ENCODE data around the gene SLC16A13.

GRCh38 chr17:7003745-7004144 lies 32.1 kb upstream of the SLC16A13 start:
- TF ChIP-seq SUZ12 (IDR thresholded peaks at IDR 0.05) (no peak), ELF4 (IDR thresholded peaks at IDR 0.05) (no peak), LEF1 (IDR thresholded peaks at IDR 0.05; ENCODE audit: borderline replicate concordance) (no peak), FOXM1 (IDR thresholded peaks at IDR 0.05; ENCODE audit: borderline replicate concordance) (no peak), TARDBP (IDR thresholded peaks at IDR 0.05) (no peak), L3MBTL2 (conservative IDR thresholded peaks at IDR 0.05) (no peak), FOXK2 (IDR thresholded peaks at IDR 0.05) (no peak), SP1 (IDR thresholded peaks at IDR 0.05) (no peak)
